ENCODE measurements around the gene ARHGAP1.

Gene ARHGAP1

DNA sequence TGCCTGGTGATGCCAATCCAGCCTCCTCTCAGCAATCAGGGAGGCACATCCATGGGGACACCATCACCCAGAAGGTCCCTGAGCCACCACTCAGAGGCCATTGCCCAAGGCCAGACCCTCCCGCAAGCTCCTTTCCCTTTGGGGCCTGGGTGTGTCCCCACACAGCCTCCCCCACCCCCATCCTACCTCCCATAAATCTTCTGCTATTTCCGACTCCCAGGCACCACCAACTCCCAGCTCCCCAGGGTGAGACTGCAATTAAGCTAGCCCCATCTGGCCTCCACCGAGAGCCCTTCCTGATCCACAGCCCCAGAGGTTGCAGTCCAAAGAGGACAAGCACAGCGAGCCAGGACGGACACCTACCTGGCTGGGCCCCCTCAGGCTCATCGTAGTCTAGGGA lies 6.3 kb downstream of the ARHGAP1 start:
- DNase-seq (ENCODE audit: low read depth), result no peak

DNA sequence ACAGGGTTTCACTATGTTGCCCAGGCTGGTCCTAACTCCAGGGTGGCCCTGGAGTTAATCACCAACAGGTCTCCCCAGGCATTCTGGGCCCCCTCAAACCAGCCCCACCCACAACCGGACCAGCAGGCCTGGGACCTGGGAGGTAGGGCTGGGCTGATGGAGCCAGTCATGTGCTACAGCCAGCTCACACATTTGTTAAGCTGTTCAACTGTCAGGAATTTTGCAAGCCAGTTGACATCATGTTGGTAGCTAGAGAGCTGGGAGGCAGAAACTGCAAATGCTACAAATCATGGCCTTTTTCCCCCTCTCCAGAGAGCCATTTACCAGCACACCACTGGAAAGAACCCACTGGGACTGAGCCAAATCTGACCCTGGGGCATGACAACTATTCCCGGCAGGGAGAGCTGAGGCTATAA lies 6.8 kb downstream of the ARHGAP1 start:
- DNase-seq (ENCODE audit: low read depth), result no peak

DNA sequence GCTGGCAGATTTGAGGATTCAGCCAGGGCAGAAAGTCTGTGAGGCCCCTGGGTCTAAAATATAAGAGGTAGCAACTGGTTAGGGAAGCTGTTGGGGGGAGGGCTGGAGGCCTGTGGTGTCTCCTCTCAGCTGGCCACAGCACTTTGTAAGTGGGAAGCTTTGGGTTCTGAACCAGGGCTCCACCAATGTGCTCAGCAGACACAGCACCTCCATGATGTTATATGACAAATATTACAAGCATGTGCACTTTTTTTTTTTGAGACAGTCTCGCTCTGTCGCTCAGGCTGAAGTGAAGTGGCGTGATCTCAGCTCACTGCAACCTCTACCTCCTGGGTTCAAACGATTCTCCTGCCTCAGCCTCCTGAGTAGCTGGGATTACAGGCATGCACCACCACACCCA lies 8.0 kb downstream of the ARHGAP1 start:
- no peak for DNase-seq (ENCODE audit: low read depth)

DNA sequence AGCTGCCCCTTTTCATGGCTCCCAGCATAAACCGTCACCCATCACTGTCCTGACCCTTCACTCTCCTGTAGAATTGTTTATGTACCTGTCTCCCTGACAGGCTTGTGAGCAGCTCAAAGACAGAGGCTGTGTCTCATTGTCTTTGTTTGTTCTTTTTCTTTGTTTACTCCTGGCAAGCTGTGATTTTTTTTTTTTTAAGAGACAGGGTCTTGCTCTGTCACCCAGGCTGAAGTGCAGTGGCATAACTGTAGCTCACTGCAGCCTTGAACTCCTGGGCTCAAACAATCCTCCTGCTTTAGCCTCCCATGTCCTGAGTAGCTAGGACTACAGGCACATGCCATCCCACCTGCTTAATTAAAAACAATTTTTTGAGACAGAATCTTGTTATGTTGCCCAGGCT lies 9.7 kb downstream of the ARHGAP1 start:
- DNase-seq (ENCODE audit: low read depth), result no peak

DNA sequence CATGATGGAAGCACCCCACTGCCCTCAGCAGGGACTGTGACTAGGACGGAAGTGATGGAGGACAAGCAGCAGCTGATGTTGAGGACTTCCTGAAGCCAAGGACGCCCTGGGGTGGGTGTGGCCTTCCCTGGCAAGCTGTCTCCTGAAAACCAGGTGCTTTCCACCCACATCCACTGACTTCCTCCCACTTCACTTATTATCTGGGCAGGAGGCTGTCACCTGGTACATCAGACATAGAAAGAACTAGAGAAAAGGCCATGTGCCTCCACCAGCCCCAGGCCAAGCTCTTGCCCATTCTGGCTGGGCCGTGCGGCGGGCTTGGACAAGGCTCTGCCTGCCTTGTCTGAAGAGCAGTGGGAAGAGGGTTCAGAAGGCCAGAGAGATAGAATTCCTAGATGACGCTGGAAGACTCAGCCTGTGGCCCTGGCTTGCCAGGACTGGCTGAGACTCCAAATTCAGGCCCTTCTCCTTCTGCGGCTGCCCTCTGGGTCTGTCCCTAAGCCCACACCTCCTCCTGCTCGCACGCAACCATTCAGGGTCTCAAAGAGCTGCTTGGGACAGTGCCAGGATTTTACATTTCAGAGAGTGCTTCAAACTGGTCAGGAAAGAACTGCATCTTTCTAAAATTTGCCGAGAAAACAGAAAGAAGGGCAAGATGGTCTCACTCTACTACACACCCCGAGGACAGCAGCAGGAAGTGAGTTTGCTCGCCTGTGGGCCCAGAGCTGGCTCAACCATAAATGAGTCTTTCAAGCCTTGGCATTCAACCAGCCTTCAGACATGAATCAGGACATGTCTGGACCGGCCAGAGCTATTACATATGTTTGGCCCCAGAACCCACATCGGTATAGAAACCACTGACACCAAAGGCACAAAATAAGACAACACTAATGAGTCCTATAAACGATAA lies 13.3 kb downstream of the ARHGAP1 start:
- DNase-seq (ENCODE audit: low read depth), result no peak

DNA sequence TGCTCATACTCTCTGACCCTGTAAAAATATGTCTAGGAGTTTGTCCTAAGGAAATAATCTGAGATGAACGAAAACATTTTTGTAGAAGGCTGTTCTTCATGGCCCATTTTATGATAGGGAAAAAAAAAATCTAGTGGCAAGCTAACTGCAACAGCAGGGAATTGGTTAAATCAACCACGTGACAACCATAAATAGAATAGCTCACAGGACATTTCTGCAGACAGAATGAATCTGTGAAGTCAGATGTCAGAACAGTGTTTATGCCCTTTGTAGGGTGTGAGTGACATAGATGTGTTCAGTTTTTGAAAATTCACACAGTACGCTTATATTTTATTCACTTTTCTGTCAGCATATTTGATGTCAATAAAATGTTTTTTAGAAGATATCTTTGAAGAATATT lies 16.1 kb downstream of the ARHGAP1 start:
- DNase-seq (ENCODE audit: low read depth), result no peak

DNA sequence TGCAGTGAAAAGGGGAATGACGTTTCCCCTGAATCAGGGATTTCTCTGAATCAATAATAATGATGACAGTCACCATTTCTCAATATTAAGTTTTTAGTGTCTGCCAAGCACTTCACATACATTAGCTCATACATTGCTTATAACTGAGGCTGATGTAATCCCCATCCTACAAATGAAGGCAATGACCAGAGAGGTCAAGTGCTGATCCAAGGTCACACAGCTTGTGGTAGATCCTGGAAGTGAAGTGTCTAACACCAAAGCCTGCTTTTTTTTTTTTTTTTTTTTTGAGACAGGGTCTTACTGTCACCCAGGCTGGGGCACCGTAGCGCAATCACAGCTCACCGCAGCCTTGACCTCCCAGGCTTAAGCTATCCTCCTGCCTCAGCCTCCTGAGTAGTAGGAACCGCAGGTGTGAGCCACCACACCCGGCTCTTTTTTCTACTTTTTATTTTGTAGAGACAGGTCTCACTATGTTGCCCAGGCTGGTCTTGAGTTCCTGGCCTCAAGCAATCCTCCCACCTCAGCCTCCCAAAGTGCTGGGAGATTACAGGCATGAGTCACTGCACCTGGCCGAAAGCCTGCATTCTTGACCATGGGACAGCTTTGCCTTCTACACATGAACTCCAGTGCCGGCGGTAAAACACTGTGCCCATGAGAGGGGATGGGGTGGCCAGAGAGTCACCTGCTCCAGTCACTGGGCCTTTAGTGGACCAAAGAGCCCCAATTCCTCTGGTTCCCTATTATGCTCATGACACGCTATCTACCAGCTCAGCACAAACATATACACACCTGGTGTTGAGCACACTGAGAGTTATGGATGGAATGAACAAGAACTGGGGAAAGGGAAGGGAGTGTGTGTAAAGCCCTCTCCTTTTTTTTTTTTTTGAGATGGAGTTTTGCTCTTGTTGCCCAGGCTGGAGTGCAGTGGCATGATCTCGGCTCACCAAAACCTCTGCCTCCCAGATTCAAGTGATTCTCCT lies 17.4 kb downstream of the ARHGAP1 start:
- DNase-seq (ENCODE audit: low read depth), result no peak

DNA sequence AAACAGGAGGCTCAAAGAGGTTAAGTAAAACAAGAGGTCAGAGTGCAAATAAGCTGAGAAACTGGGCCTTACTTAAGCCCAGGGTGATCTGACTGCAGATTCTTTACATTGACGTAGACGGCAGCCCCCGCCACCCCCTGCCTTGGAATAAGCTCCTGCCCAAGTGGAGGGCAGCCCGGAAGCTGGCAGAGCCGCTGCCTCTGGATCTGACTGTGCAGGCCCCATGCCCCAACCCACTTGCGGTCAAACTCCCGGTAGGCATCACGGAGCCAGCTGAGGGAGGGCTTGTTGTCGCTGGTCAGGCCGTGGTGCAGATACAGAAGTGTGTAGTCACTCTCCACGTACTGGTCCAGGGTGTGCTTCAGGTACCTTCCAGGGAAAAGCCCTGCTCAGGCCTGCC lies 18.6 kb downstream of the ARHGAP1 start:
- DNase-seq (ENCODE audit: low read depth), result no peak

DNA sequence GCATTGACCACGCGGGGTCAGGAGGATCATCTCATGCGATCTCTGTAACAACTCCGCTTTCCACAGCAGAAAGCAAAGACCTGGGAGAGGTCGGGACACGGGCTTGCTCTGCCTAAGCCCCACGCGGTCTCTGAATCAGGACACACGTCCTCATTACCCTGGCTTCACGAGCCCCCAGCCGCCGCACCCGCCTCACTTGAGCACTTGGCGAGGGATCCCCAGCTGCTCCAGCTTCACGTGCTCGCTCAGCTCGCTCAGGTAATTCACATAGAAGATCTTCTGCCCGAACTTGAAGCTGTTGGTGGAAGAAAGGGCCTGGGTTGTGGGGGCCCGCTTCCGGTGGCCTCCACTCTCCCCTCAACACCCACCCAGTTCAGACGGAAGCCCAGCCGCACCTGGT lies 19.6 kb downstream of the ARHGAP1 start:
- DNase-seq (ENCODE audit: low read depth), result no peak

DNA sequence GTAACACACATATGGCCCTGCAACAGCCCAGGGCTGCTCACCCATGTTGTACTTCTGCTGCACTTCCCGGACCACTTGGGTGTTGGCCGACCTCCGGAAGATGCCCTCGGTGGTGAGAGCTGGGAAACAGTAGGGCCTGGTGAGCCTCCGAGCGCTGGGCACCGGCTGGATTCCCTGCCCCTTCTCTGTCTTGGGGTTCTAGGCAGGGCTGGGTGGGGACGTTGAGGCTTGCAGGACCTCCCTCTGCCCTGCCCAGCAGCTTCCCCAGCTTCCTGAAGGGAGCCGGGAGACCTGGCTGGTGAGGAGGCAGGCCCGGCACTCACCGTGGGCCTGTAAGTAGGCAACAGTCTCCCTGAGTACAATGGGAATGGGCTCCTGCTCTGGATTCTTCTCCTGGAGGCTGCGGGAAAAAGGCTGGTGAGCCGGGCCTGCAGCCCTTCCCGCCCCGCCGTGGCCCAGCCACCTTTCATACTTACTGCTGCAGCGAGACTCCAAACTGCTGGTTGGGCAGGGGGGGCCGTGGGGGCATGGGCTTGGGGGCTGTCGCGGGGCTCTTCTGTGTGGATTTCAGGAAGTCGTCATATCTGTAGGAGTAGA lies 20.2 kb downstream of the ARHGAP1 start:
- DNase-seq (ENCODE audit: low read depth), result no peak

DNA sequence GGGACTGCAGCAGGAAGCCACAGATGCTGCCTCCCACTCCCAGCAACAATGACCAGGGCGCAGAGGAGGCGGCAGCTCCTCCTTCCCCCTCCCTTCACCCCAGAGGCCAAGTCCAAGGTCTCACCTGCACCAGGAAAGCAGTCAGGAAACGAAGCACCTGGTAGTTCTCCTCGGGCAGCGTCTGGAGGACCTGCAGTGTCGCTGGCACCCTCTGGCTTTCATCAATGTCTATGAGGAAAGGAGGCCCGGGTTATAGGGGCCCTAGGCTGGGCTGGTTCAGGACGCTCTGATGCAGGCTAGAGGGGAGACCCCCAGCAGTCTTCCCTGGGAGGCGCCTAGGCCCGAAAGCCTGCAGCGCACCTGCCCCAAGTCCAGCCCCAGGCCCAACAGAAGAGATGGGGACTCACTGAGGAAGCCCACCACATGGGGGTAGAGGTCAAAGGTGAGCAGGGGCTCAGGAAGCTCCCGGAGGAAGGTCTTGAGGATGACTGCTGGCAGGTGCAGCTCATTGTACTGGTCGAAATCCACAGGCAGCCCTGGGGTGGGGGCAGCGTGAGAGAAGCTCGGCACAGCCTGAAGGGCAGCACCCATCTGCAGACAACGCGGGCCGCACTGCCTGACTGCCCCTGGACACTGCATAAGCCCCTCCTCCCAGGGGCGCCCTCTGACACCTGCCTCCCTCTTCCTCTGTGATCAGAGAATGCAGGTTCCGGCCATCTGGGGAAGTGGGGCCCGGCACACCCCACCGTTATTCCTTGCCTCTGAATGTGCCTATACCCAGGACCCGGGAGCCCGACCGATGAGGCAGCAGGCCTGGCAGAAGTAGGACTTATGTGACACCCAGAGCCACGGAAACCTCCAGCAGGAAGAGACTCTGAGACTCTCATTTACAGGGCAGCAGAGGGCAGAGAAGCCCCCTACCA lies 20.9 kb downstream of the ARHGAP1 start:
- DNase-seq (ENCODE audit: low read depth), result no peak

DNA sequence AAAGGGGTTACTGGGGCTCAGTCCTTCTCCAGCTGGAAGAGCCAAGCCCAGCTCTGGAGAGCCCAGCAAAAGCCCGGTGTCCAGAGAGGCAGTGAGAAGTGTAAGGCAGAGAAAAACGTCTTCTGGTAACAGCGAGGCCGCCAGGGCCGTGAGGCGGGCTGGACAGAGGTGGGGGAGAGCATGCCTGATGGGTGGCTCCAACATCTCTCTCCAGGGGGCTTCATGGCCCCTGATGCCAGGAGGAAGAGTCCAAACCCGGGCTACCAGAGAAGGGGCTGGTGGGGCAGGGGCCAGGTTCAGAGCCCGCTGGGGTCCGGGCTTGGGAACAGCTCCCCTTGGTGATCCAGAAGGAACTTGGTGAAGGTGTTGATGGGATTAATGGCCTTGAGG lies 21.7 kb downstream of the ARHGAP1 start:
- DNase-seq (ENCODE audit: low read depth), result no peak

DNA sequence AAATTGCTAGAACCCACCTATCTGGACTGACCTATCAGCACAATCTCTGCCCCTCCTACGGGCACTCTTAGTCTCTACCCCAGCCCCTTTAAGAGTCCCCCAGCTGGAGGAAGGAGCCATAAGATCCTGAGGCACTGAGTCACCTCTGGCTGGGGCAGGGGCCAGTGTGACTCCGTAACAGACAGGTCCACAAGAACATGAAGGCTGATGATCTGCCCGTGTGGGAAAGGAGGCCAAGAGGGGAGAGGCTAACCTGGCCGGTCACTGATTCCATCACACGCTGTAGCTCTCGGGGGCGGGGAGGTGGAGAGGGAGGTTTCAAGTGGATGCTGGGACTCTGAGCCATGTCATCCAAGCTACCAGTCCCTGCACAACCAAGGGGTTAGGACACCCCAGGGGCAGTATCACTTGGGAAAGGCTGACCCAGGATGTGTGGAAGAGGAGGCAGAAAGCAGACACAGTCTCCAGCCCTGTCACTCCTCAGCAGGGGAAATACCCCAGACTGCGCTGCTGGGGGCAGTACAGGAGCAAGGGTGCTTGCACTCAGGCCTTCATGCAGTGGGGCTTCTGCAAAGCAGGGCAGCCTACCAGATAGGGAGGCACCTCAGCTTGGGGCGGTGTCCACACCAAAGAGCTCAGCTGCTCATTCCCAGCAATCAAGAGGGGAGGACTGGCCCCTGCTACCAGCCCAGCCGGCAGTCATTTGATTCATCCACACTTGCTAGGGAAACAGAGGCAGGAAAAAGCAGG lies 22.3 kb downstream of the ARHGAP1 start:
- no peak for DNase-seq (ENCODE audit: low read depth)

DNA sequence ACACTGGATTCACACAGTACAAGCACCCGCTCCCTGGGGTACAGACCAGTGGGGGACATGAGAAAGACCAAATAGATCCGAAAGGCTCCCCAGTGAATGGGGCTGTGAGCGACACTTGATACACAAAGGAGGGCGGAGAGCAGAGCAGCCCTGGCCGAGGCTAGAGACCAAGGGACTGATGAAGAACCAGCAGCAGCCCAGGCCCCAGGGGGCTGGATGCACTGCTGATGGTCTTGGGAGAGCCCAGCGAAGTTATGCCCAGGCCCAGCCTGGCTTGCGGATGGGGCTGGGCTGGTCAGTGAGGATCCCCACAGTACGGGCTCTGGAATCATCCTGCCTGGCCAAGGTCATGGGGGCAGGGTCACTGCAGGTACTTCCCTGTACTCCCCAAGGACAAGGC lies 23.2 kb downstream of the ARHGAP1 start:
- no peak for DNase-seq (ENCODE audit: low read depth)

DNA sequence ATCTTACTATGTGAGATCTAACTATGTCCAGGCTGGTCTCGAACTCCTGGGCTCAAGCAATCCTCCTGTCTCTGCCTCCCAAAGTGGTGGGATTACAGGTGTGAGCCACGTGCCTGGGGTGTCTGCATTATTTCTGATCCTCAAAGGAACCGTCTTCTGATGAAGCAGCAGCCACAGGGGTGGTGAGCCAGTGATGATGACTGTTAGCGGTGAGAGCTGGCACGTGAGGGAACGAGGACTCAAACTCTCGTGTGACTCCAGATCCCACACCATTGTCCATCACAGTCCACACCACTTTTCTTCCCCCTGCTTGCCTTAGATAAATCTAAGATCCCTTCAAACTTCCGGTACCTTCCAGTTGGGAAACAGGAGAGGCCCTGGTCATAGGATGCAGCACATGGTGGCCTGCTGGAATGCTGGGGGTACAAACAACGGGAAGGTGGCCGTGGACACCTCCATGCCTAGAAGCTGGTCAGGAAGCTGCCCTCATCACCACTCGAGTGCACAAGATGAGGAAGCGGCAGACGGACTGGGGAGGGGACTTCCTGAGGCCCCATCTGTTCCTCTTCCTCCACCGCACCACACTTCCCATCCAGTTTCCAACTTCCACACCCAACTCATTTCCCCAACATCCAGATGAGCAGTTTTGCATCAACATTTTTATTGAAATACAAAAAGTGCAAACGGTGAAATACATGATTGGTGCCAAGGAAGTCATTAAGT lies 23.8 kb downstream of the ARHGAP1 start:
- no peak for DNase-seq (ENCODE audit: low read depth)

DNA sequence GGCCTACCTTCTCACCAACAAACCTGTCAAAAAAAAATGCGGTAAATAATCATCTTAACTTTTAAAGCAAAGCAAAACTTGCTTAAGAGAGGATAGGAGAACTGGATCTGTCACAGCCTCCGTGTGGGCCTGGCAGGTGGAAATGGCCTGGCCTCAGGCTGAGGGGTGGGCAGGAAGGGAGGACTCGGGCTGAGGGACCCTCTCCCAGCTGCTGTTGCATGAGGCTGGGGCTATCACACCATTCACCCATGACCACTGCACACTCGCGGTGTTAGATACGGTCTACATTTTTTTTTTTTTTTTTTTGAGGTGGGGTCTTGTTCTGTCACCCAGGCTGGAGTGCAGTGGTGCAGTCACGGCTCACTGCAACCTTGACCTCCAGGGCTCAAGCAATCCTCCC lies 24.5 kb downstream of the ARHGAP1 start:
- DNase-seq (ENCODE audit: low read depth), result no peak

DNA sequence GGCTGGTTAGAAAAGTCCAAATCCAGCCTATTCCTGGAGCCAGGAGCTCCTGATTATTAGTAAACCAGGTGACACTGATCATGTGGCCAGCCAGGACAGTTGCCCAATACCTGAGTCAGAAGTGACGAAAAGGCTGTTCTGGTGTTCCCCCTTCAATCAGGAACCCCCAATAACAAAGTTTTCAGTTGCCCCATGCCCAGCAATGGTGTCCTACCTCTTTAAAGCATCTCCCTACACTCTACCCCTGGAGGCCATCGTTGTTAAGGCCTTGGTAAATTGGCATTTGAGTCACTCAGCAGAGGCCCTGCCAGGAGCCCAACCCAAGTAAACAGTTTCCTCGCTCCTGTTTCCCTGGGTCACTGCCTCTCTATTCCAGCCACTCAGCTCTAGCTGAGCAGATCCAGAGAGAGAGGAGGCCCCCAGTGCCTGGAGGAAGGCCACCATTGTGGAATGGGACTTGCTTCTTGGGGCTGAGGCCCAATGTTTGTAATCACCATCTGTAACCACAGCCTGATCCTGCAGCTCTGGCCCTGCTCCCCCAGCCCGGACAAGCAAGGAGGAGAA lies 25.0 kb downstream of the ARHGAP1 start:
- no peak for DNase-seq (ENCODE audit: low read depth)

DNA sequence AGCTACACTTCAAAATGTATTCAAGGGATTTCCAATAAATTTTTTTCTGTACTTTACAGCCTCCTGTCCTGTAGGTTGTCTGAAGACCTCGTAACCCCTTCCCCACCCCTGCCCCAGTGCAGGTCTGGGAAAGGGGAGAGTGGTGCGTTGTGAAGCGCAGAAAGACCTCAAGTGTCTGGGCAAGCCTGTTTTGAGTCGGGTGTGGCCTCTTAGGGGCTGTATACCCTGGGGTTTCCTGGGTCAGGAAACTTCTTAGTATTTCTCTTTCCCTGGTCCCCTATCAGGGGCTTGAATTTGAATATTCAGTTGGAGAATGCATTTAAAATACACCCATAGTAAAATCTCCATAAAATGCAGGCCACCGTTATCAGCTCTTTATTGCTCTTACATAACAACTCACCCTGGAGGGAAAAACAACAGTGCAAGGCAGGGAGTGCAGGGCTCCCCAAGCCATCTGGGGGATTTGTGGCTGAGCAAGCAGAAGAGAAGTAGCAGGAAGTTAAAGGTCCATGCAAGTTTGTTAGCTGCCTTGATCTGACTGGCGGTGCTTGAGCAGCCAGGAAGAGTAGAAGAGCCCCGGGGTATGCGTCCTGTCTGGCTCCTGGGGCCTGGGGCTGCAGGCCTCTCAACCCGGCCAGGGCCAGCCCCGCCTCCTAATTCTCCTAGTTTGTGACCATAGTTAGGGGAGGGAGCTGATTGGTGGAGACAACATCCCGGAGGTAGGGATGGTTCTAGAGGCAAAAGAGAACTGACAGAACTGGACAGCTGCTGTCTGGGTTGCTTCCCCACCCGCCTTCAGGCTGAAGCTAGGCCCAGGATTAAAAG lies 25.7 kb downstream of the ARHGAP1 start:
- DNase-seq (ENCODE audit: low read depth), result no peak

All from T follicular helper cell (primary cell).